Stimulated activated CD4-positive, alpha-beta T cell treated with anti-CD3 and anti-CD28 coated beads, Interleukin-12 subunit alpha, Interleukin-12 subunit beta, amount 100 ng/mL, for 48 hours (primary cell): ENCODE data around the gene EMP3.

Experiments used
- DNase-seq, 3 donors: peaks; one replicate each; pipeline ENCODE4 v3.0.0-alpha.2; 2020; ENCODE audit warnings: low read depth in 2 of 3, low spot score in 1 of 3

The EMP3 gene

DNA sequence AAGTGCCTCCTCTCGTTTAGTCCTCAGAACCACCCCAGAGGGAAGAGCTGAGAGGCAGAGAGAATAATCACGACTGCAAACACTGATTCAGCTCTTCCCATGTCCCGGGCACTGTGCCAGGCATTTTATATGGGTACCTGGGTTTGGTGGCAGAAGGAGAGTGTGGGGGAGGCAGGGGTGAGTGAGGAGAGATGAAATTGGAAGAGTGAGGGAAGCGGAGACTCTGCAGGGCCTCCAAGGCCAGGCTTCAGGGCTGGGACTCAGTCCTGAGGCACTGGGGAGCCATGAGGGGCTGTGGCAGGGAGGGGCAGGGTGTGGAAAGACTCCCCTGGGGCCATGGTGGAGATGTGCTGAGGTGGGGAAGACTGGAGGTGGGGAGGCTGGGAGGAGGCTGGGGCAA lies 47.6 kb downstream of the EMP3 start:
- no peak for DNase-seq

- DNase-seq = no peak
Observed at GRCh38 chr19:48373567-48373966, 48.2 kb downstream of the EMP3 start.

DNA sequence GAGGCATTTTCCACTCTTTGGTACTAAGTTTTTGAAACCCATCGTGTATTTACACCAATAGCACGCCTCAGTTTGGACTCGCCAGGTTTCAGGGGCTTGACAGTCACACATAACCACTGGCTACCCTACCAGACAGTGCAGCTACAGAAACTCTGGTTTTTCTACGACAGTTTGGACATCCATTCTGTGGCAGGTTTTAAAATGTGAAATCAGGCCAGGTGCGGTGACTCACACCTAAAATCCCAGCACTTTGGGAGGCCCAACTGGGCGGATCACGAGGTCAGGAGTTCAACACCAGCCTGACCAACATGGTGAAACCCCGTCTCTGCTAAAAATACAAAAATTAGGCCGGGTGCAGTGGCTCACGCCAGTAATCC lies 52.8 kb downstream of the EMP3 start:
- DNase-seq = no peak

DNA sequence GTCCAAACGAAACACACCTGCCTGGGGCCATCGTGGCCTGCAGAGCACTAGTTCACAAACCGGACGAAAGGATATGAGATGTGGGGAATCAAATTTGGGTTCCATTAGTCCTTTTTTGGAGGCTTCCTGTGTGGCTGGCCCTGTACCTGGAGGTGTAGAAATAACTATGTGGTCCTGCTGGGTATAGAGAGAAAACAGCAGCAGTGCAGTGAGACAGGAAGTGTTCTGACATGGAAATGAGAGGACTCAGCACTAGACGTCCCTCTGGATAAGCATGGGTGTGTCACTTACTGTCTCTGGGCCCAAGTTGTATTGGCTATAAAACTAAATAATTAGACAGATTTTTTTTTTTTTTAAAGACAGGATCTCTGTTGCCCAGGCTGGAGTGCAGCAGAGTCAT lies 53.7 kb downstream of the EMP3 start:
- DNase-seq = no peak
